Left hindlimb (tissue), 1 donor: ENCODE measurements around the gene DENND6B.
"Not testable (repeated sequence)": the region's sequence is repeated elsewhere in the genome, so short reads cannot be mapped to it uniquely, and the experiment has no call there.

ENCODE experiments used
- DNase-seq: peaks from one replicate; pipeline ENCODE4 v3.0.0-alpha.2; 2018

DENND6B gene

DNA sequence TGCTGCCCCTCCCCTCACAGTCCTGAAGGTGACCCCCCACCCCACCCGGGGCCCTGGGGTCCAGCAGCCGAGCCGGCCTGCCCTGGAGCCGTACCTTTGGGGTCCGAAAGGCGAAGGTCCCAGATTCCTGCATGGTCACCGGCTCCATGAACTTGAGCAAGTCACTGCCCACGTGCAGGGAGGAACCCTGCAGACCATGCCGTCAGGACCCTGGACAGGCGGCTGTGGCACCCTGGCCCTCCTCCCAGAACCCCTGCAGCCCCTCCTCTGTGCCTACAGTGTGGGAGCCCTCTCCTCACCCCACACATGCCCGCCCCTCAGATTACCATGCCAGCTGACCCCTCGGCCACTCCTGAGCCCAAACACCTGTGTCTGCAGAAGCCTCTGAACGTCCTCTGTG, 42.3 kb downstream of the DENND6B start:
- DNase-seq, result no peak

GRCh38 chr22:50283821-50284220, 43.0 kb downstream of the DENND6B start:
- DNase-seq, result no peak

- no peak for DNase-seq
These were observed 44.3 kb downstream of the DENND6B start for GRCh38 chr22:50282361-50283155.

GRCh38 chr22:50281957-50282356, 44.9 kb downstream of the DENND6B start:
- DNase-seq, result no peak

DNA sequence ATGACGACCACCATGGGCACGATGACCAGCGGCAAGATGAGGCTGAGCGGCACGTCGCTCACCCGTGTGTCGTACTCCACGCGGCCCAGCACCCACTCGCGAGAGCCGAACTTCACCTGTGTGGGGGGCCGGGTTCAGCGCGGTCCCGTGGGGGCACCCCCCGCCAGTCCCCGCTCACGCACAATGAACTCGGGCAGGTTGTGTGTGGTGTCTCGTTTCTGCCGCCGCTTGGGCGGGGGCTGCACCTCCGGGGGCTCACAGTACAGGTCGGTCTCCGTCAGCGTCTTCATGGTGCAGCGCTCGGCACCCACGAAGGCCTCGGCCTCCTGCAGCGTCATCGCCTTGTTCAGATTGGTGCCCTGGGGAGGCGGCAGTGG, 45.4 kb downstream of the DENND6B start:
- DNase-seq, result no peak

DNA sequence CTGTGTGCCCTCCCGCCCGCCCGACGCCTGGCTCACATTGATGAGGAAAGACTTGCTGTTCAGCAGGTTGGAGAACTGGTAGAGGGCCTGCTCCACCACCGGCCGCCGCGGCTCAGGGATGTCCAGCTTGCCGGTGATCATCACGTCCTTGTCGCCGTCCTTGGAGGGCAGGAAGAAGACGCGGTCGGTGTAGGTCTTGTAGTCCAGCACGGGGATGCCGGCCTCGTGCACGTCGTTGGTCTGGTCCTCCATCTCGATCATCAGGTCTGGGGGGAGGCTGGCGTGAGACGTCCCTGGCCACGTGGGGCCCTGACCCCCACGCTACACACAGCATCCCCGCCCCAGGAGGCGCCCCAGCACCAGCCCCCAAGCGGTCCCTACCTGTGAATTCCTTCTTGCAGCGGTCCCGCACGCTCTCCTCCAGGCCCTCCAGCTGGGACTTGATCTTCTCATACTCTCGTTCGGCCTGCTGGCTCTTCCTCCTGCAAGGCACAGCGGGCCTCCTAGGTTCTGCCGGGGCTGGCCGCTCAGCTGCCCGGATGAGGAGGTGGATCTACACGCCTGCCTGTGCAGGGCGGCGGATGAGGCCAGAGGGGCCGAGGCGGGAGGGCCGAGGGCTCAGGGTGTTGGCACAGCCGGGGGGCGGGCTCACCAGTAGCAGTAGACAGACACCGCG, 46.0 kb downstream of the DENND6B start:
- no peak for DNase-seq

DNA sequence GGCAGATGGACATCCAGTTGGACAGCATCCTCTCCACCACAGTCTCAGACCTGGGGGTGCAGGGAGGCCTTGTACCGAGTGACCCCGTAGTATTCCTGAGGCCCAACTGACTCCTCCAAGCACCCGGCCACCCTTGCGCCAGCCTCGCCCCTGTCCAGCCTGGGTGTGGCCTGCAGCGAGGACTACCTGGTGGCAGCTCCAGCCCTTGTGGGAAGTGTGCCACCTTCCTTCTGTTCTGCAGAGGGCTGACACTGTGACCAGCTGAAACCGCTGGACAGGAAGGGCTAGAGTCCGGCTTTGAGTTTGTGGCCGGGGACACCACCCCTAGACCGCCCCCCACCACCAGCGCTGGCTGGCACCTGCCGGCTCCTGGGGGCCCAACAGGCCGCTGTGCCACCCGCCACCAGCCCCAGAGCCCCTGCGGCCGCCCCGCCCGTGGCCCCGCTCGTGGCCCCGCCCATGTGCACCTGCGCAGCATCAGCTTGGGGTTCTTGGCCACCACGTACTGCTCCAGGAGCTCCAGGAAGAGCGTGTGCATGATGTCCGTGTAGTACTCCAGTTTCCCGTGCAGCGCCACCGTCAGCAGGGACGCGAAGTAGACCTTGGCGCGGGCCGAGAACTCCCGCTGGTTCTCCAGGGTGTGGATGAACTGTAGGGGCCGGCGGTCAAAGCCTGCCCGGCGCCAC, 46.6 kb downstream of the DENND6B start:
- DNase-seq, result no peak

- DNase-seq, result no peak
These were observed 47.7 kb downstream of the DENND6B start for GRCh38 chr22:50278956-50279619.

GRCh38 chr22:50278461-50278860, 48.4 kb downstream of the DENND6B start:
- DNase-seq, result no peak

DNA sequence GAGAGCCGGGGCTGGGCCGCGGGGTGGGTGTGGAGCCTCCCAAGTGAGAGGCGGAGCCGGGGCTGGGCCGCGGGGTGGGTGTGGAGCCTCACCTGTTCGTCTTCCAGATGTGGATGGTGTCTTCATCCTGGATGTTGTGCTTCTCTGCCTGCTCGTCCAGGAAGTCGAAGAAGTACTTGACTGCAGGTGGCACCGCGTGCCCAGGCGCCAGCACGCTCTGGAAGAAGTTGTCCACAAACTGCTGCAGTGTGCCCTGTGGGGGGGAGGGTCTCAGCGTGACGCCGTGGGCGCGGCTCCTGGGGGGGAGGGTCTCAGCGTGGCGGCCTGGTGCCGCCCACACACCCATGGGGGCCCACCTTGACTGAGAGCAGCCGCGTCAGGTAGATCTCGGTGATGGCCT, 49.1 kb downstream of the DENND6B start:
- DNase-seq, result no peak

DNA sequence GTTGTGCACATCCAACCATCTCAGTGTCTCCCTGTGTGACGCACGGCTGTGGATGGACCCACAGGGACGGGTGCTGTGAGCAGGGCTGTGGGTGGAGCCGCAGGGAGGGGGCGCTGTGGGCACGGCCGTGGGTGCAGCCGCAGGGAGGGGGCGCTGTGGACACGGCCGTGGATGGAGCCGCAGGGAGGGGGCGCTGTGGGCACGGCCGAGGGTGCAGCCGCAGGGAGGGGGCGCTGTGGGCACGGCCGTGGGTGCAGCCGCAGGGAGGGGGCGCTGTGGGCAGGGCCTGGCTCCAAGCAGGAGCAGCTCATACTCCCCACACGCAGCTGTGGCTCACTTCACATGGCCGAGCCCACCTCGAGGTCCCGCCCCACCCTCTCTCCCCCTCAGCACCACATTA, 50.7 kb downstream of the DENND6B start:
- DNase-seq, result no peak

DNA sequence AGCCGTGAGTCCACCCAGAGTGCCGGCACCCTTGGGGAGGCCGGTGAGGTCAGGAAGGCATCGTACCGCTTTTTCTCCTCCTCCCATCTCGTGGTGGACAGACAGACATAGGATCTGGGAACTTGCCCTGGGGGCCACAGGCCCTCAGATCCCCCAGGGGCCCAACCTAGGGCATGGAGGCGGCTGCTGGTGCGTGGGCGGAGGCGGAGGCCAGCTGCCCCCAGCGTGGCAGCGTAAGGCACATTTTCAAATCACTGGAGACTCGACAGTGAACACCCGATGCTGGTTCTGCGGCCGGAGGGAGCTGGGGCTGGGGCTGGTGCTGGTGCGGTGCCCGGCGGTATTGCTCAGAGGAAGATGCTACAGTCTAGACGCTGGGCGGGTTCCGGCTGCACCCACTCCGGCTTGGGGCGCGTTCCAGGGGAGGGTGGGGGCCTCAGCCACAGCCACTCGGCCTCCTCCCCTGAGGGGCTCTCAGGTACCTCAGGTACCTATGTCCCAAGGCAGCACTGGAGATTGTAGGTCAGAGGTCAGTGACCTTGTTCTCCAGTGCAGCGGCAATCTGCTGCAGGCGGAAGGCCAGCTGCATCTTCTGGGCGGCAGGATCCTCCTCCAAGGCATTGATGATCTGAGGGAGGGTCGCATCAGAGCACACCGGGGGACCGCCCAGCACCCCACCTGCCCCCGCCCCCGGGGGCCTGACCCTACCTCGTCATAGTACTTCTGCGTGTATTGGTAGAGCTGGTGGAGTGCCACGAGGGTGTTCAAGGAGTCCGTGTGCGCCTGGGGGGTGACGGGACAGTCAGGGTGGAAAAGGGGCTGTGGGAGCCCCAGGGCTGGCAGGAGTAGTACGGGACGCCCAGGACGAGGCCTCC, 51.4 kb downstream of the DENND6B start:
- no peak for DNase-seq

- no peak for DNase-seq
These were observed 52.0 kb downstream of the DENND6B start for GRCh38 chr22:50274771-50275170.

- DNase-seq, result no peak
These were observed 52.5 kb downstream of the DENND6B start for GRCh38 chr22:50274311-50274710.

DNA sequence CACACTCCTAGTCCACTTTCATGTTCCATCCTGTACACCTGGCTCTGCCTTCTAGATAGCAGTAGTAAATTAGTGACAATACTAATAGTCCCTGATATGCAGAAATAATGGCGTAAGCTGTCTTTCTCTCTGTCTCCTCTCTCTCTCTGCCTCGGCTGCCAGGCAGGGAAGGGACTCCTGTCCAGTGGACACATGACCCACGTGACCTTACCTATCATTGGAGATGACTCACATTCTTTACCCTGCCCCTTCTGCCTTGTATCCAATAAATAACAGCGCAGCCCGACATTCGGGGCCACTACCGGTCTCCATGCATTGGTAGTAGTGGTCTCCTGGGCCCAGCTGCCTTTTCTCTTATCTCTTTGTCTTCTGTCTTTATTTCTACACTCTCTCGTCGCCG, 53.0 kb downstream of the DENND6B start:
- DNase-seq, result not testable (repeated sequence)

- DNase-seq, result not testable (repeated sequence)
These were observed 53.5 kb downstream of the DENND6B start for GRCh38 chr22:50273352-50273751.

DNA sequence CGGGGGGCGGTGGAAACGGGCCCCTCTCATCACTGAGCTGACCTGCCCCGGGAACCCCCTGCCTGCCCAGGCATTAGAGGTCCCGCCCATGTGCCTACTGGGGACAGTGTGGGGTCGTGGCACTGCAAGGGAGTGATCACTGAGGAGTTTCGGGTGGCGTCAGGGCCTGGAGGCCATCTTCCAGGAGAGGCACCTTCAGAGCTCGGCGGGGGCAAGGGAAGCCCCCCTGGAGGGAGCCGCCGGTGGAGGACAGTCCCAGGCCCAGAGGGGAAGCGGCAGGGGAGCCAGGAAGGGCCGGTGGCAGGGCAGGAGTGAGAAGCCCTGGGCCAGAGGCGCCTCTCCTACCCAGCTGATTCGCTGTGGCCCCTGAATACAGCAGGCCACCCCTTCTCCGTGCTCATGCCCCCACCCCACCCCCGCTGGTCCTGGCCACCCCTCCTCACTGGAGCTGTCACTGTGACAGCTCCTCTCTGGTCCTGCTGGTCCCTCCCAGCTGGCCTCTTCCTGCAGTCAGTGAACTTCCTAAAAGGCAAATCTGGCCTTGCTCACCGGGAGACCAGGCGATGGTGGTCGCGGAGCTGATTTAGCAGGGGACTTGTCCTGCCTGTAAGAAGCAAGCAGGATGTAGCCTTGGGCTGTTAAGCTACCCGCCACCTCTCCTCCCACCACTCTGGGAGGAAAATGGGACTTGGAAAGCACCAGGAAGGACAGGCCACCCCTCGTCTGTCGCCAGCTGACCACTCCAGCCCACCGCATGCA, 54.6 kb downstream of the DENND6B start:
- no peak for DNase-seq

DNA sequence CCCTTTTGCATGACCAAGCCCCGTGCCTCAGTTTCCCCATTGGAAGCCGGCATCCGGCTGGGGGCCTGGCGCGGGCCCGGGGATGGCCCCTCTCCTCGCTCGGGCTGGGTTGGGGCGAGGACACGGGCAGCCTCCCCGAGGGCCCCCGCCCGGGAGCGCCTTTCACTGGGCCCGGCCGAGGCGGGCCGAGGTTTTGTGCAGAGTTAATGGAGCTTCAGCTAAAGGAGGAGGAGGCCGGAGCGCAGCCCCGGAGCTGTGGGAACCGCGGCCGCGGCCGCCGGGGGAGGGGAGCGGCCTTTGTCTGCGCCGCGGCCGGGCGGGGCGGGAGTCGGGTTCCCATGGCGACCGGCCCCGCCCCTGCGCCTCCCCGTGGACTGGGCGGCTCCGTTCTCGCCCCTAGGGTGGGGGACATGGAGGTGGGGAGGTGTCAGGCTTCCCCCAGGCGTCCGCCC, 55.3 kb downstream of the DENND6B start:
- DNase-seq, result no peak

- no peak for DNase-seq
These were observed 56.0 kb downstream of the DENND6B start for GRCh38 chr22:50270666-50271394.

DNA sequence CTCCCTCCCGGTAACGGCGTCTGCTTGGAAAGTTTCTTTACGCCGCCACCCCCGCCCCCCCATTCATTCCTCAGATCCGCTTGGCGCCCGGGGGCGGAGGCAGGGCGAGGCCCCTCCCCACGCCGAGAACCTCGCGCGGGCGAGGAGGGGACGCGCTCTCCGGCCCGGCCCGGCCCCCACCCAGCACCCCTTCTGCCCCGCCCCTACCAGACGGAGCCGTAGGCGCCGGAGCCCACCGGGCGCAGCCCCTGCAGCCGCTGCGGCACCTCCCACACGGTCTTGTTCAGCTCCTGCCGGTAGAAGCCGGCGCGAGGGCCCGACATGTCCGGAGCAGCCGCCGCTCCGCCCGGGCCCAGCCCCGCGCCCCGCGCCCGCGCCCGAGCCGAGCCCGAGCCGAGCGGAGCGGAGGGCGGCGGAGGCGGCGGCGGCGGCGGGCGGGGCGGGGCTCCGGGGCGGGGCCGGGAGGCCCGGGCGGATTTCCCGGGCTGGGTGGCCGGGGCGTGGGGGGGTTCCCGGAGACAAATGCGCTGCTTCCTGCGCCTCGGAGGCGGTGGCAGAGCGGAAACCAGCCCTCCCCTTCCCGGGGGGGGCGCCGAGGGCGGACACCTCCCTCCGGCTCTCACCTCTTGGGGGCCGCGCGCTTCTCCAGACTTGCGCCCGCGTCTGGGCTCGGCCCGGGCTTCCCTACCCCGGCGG, 56.7 kb downstream of the DENND6B start, which contains the start of gene MAPK11:
Gene MAPK11 (minus strand): TSS at position 411 of the 696 bp plus-strand sequence. CDS start 88 bp downstream, at position 323.
- DNase-seq, result peak; percentile 80
